CMK (cell line): ENCODE data around the gene STUM.
"Not testable (repeated sequence)": the region's sequence is repeated elsewhere in the genome, so short reads cannot be mapped to it uniquely, and the experiment has no call there.

Experiments
- DNase-seq: peaks from one replicate; pipeline ENCODE4 v3.0.0-alpha.2; 2010; ENCODE audit warnings: low read depth

The STUM gene

GRCh38 chr1:226627050-226627755 lies 78.6 kb downstream of the STUM start:
- no peak for DNase-seq

- DNase-seq, result no peak
These were observed 79.5 kb downstream of the STUM start for GRCh38 chr1:226627924-226628611.

GRCh38 chr1:226628612-226629155 lies 80.1 kb downstream of the STUM start:
- DNase-seq, result no peak

GRCh38 chr1:226629210-226629895 lies 80.8 kb downstream of the STUM start:
- no peak for DNase-seq

GRCh38 chr1:226629896-226630550 lies 81.5 kb downstream of the STUM start:
- DNase-seq, result no peak

GRCh38 chr1:226630592-226630991 lies 82.0 kb downstream of the STUM start:
- no peak for DNase-seq

GRCh38 chr1:226631229-226632000 lies 82.9 kb downstream of the STUM start:
- no peak for DNase-seq

- DNase-seq, result no peak
These were observed 83.8 kb downstream of the STUM start for GRCh38 chr1:226632169-226632879.

- DNase-seq, result no peak
These were observed 84.4 kb downstream of the STUM start for GRCh38 chr1:226632922-226633351.

- no peak for DNase-seq
These were observed 85.1 kb downstream of the STUM start for GRCh38 chr1:226633541-226634165.

- no peak for DNase-seq
These were observed 85.6 kb downstream of the STUM start for GRCh38 chr1:226634166-226634588.

GRCh38 chr1:226634611-226635246 lies 86.2 kb downstream of the STUM start:
- DNase-seq, result no peak

GRCh38 chr1:226635456-226635941 lies 86.9 kb downstream of the STUM start:
- DNase-seq, result no peak

GRCh38 chr1:226636847-226637096 lies 88.2 kb downstream of the STUM start:
- no peak for DNase-seq

GRCh38 chr1:226637147-226637935 lies 88.8 kb downstream of the STUM start:
- no peak for DNase-seq

GRCh38 chr1:226638001-226638601 lies 89.5 kb downstream of the STUM start:
- no peak for DNase-seq

GRCh38 chr1:226638608-226639007 lies 90.0 kb downstream of the STUM start:
- DNase-seq, result no peak

- DNase-seq, result not testable (repeated sequence)
These were observed 90.6 kb downstream of the STUM start for GRCh38 chr1:226639206-226639605.

- no peak for DNase-seq
These were observed 91.1 kb downstream of the STUM start for GRCh38 chr1:226639631-226640061.
